WI38 (cell line): ENCODE data around the gene XRCC5.
"Not testable (repeated sequence)": the region's sequence is repeated elsewhere in the genome, so short reads cannot be mapped to it uniquely, and the experiment has no call there.

ENCODE experiments used
- H3K4me3 ChIP-seq: 2 replicates; pipeline ENCODE4 v1.5.1; 2011; ENCODE audit warnings: low read depth, mild to moderate bottlenecking, control low read depth, low read length
- TF ChIP-seq, protein P1 (sequence below): IDR thresholded peaks from 2 replicates; pipeline ENCODE4 v1.5.1; 2012; ENCODE audit warnings: low read depth, mild to moderate bottlenecking, control low read depth, low read length

XRCC5 gene

DNA sequence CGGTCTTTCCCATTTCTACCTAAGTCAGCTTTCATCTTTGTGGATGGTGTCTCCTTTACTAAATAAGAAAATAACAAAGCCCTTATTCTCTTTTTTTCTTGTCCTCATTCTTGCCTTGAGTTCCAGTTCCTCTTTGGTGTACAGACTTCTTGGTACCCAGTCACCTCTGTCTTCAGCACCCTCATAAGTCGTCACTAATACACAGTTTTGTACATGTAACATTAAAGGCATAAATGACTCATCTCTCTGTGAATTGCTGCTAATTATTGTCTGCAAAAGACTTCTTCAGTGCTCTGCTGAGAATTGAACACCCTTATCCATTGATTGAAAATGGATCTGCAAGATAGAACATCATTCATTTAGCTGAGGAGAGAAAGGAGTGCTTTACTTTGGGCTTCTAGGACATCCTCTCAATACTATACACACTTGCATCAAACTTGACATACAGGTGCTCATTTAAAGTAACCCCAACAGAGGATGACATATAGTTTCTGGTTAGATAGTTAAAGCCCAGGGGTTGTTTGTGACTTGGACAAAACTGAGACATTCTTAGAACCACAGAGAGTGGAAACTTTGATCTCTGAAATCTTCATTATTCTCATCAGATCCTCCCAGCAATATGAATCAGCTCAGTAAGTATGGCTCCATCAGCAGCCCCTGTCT is 97.0 kb downstream of the XRCC5 start:
- no peak overlapping the region for H3K4me3 ChIP-seq
- TF ChIP-seq, protein P1, sequence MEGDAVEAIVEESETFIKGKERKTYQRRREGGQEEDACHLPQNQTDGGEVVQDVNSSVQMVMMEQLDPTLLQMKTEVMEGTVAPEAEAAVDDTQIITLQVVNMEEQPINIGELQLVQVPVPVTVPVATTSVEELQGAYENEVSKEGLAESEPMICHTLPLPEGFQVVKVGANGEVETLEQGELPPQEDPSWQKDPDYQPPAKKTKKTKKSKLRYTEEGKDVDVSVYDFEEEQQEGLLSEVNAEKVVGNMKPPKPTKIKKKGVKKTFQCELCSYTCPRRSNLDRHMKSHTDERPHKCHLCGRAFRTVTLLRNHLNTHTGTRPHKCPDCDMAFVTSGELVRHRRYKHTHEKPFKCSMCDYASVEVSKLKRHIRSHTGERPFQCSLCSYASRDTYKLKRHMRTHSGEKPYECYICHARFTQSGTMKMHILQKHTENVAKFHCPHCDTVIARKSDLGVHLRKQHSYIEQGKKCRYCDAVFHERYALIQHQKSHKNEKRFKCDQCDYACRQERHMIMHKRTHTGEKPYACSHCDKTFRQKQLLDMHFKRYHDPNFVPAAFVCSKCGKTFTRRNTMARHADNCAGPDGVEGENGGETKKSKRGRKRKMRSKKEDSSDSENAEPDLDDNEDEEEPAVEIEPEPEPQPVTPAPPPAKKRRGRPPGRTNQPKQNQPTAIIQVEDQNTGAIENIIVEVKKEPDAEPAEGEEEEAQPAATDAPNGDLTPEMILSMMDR = no peak

DNA sequence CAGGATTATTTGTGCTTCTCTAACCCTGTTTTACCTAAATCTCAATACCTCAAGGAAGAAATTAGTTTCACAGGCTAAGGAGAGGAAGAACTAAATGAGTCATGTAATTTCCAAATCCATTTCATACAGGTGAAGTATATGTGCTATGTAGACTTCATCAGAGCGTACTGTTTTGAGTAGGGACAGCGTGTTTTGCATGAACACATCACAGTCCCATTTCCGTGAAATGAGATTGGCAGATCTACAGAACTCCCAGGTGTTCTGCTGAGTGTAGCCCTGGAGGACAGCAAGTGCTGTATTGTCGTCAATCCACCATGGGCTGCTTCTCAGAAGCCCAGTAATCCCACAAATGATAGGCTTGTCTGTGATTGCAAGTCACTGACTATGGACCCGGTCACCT is 97.7 kb downstream of the XRCC5 start:
- H3K4me3 ChIP-seq = no peak overlapping the region
- TF ChIP-seq, protein P1 = no peak

DNA sequence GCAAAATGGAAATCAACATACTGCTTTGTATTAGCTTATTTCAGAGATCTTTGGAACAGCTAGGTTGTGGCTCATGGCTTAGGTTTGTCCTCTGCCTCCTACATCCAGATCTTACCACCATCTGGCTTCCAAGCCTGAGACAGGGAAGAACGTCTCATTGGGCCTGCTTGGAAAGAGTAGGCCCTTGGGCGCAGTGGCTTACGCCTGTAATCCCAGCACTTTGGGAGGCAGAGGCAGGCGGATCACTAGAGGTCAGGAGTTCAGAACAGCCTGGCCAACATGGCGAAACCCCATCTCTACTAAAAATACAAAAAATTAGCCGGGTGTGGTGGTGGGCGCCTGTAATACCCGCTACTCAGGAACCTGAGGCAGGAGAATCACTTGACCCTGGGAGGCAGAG is 99.5 kb downstream of the XRCC5 start:
- H3K4me3 ChIP-seq = not testable (repeated sequence)

DNA sequence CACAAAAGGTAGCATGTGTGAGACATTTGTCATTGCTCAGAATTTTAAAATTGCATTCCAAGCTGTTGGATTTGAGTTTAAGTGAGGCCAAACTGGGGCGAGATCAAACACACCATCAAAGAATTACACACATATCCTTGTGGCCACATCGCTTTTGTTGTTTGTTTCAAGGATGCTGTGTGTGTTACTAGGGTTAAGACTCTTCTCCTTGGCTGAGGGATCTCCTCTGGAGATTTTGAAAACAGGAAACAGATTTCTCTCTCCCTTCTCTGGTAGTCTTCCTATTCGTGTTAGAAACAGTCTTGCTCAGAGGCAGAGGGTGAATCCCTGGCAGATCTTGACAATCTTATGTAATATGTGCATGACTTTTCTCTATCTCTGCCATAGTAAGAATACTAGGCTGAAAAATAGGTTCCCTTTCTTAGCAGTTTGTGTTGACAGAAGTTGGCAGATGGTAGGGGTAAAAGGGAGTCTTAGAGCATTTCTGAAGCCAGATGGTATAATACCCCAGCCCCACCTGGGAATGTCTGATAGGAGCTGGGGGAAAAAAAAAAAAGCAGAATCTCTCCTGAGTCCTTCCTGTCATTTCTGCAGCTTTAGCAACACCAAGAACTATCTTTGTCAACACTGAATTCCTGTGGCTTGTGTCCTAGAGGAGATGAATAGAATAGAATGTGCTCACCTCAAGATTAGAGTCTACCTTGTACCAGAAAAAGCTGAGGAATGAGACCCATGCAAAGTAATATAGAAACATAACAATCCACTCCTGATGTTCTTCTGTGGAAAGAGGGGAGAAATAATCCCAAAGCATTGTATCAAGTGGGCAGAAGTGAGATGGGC is 101.8 kb downstream of the XRCC5 start:
- H3K4me3 ChIP-seq = no peak overlapping the region
- TF ChIP-seq, protein P1 = no peak

DNA sequence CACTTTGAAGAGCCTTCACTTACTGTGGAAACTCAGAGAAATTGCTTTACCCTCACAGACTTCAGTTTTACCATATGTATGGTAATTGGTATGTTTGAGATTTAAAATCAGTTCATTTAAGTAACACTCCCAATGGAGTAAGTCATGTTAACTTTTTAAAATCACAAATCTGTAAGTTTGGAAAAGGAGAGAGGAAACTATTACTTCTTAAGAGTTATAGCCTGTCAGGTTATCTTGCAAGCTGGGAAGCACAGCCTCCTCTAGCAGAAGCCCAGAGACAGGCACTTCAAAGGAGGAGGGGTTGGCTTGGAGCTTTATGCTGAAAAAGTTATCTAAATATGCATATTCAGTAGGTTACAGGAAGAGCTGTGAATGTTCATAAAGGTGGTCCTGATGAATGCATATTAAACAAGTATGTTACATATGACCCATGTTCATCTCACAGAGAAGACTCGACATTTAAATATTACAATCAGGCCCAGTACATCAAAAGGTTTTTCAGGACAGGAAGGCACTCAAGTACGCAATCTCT is 102.5 kb downstream of the XRCC5 start:
- TF ChIP-seq, protein P1 = no peak
- no peak overlapping the region for H3K4me3 ChIP-seq

DNA sequence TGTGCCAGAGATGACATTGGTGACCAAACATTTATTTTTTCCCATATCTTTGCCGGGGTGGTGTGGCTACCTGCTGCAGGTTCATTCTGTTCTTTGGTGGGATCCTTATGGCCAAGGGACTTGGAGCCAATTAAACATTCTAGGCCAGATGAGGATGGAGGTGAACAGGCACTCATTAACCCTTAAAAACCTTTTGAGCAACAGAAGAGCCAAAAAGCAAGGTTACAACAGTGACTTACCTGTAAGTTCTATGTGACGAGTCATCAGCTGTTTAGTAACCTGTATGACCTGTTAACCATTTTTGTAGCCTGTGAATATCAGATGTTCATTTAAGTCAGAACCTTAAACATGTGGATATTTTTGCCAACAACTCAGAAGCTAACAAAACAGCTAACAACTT is 105.6 kb downstream of the XRCC5 start:
- no peak overlapping the region for H3K4me3 ChIP-seq
- TF ChIP-seq, protein P1 = no peak

DNA sequence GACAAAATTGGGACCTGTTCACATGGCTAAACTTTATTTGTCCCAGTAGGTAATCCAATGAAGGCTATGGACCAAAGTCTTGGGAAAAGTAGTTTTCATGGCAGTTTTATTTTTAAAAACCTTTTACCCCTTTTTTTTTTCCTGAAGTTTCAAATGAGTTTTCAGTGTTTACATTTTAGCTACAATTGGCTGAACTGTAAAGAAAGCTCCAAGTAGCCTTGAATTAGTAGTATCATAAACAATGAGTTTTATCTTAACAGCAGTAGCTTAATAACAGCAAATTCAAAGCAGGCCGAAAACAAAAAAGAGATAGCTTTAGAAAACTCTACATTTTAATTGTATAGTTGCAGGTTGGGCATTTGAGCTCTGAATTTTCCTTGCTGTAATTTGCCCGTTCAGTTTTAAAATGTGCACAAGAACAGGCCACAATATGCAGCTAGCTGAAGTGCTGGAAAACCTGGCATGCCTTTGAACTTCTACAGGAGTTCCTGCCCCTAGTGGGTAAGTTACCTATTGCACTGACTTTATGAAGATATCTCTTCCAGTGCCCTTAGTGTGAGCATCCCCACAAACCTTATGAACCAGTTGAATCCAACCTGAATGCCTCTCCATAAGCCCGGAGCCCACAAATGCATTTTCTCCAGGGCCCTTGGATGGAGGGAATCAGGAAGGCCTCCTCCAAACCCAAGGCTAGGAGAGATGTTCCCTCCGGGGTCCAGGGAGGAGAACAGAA is 106.7 kb downstream of the XRCC5 start:
- H3K4me3 ChIP-seq = no peak overlapping the region
- TF ChIP-seq, protein P1 = peak; percentile 31
